Colonic mucosa (tissue), 4 donors: Measurements from ENCODE around the gene NEMF. TPM values are rescaled to one million over a fixed set of nuclear protein-coding genes. Genes with fewer than 3 reads are reported as not detected.

Experiments
- DNase-seq: peaks from one replicate; pipeline ENCODE4 v3.0.0-alpha.2; 2020
- H3K27ac ChIP-seq: fragments of 200-600 bp; one replicate; pipeline ENCODE4 v1.8.0; 2021
- H3K27me3 ChIP-seq: fragments of 200-600 bp; one replicate; pipeline ENCODE4 v1.8.0; 2021
- H3K36me3 ChIP-seq: fragments of 200-600 bp; one replicate; pipeline ENCODE4 v1.8.0; 2021
- H3K4me1 ChIP-seq: fragments of 200-600 bp; one replicate; pipeline ENCODE4 v1.8.0; 2021; ENCODE audit warnings: mild to moderate bottlenecking
- H3K4me3 ChIP-seq: fragments of 200-600 bp; one replicate; pipeline ENCODE4 v1.8.0; 2021
- H3K9ac ChIP-seq, 2 donors: one replicate each; pipeline ENCODE4 v1.7.0; 2013; ENCODE audit warnings: control low read depth in 2 of 2, low read depth in 2 of 2, low read length in 2 of 2
- H3K9me3 ChIP-seq: fragments of 200-600 bp; one replicate; pipeline ENCODE4 v1.8.0; 2021
- CTCF ChIP-seq: fragments of 200-600 bp; IDR thresholded peaks from one replicate; pipeline ENCODE4 v1.8.0; 2022; ENCODE audit warnings: antibody characterized with exemption, mild to moderate bottlenecking
- intact Hi-C: fragments of 100-400 bp; cut with DNase I; formaldehyde crosslinking; loops from one replicate; pipeline ENCODE4 v1.14.1; 2022
- total RNA-seq, 2 donors: library from RNA; stranded (reverse); fragmentation: NEBNext Ultra II Directional in 1 of 2; extraction: Animal tissue kit (Norgen Biotek cat#: 25700) in 1 of 2; gene quantifications; one replicate each; pipeline ENCODE4 v1.2.1, GENCODE V29; 2021
- donor health status: healthy.
- donor health status: DM: no; HTN: no; CAD: no.
- donor health status: DM: no; HTN: no; CAD: no.

Gene NEMF
- total RNA-seq, result 10 to 100 TPM; 52.8 to 56.7 TPM

GRCh38 chr14:49852301-49853157, at the start of gene NEMF:
TSS of gene NEMF (minus strand) at chr14:49852788. CDS start at chr14:49852753, 35 bp downstream.
- Histone ChIP-seq H3K4me3 (peak within 1 kb of the TSS; percentile 72), H3K4me1 (peaks cover 7% of the 10 kb centered on the region), H3K27me3 (no peaks in the 10 kb centered on the region), H3K9ac (peak within 1 kb of the TSS; percentile 97 to 99), H3K9me3 (no peaks in the 10 kb centered on the region), H3K27ac (peak within 1 kb of the TSS; percentile 87), H3K36me3 (no peaks in the 10 kb centered on the region)
- peak; percentile 96 for DNase-seq
- TF ChIP-seq CTCF, result peak; percentile 74
- intact Hi-C loops, result no loop called here

GRCh38 chr14:49900973-49901372, 48.4 kb upstream of the NEMF start:
- Histone ChIP-seq H3K9me3 (no peaks in the 10 kb centered on the region), H3K36me3 (no peaks in the 10 kb centered on the region), H3K4me3 (no peak overlapping the region), H3K4me1 (no peaks in the 10 kb centered on the region), H3K27me3 (no peaks in the 10 kb centered on the region), H3K27ac (no peak overlapping the region), H3K9ac (no peak overlapping the region)
- no peak for DNase-seq
- intact Hi-C loops, result no loop called here
- TF ChIP-seq CTCF, result no peak

GRCh38 chr14:49898485-49898884, 45.9 kb upstream of the NEMF start:
- no peak for DNase-seq
- intact Hi-C loops, result loop anchor here (5.0 kb wide), 1 partner anchor 54 kb away; no protein-coding TSS in a partner anchor
- TF ChIP-seq CTCF, result no peak
- Histone ChIP-seq H3K4me3 (no peak overlapping the region), H3K36me3 (no peaks in the 10 kb centered on the region), H3K9me3 (no peaks in the 10 kb centered on the region), H3K4me1 (no peaks in the 10 kb centered on the region), H3K27me3 (no peaks in the 10 kb centered on the region), H3K27ac (peak overlapping the region; percentile 17), H3K9ac (peak overlapping the region in 1 of 2 donors; percentile 12)

GRCh38 chr14:49897965-49898364, 45.4 kb upstream of the NEMF start:
- no peak for TF ChIP-seq CTCF
- Histone ChIP-seq H3K9me3 (no peaks in the 10 kb centered on the region), H3K27me3 (no peaks in the 10 kb centered on the region), H3K9ac (peak overlapping the region in 1 of 2 donors; percentile 3), H3K4me1 (no peaks in the 10 kb centered on the region), H3K27ac (peak overlapping the region; percentile 17), H3K36me3 (no peaks in the 10 kb centered on the region), H3K4me3 (no peak overlapping the region)
- DNase-seq, result peak; percentile 28
- intact Hi-C loops, result loop anchor here (5.0 kb wide), 1 partner anchor 54 kb away; no protein-coding TSS in a partner anchor

- peak overlapping the region; percentile 3 for H3K4me3 ChIP-seq
- intact Hi-C loops, result loop anchor here (5.0 kb wide), 1 partner anchor 55 kb away; no protein-coding TSS in a partner anchor
- H3K27me3 ChIP-seq, result no peaks in the 10 kb centered on the region
- no peak for TF ChIP-seq CTCF
- H3K4me1 ChIP-seq, result no peaks in the 10 kb centered on the region
- DNase-seq, result no peak
- H3K9ac ChIP-seq, result peak overlapping the region in 1 of 2 donors; percentile 4
- no peaks in the 10 kb centered on the region for H3K9me3 ChIP-seq
- no peaks in the 10 kb centered on the region for H3K36me3 ChIP-seq
- H3K27ac ChIP-seq, result peak overlapping the region; percentile 100
Observed at GRCh38 chr14:49897414-49897813, 44.8 kb upstream of the NEMF start.
